Suppressor macrophage treated with lipopolysaccharide for 1 hour (primary cell): Measurements from ENCODE around the gene HEPACAM.
A peak's percentile ranks its signal among the peaks of the same experiment; 100 is the strongest.

Source experiments
- DNase-seq, 3 donors: peaks; one replicate each; pipeline ENCODE4 v3.0.0-alpha.2; 2020 to 2022

The HEPACAM gene

DNA sequence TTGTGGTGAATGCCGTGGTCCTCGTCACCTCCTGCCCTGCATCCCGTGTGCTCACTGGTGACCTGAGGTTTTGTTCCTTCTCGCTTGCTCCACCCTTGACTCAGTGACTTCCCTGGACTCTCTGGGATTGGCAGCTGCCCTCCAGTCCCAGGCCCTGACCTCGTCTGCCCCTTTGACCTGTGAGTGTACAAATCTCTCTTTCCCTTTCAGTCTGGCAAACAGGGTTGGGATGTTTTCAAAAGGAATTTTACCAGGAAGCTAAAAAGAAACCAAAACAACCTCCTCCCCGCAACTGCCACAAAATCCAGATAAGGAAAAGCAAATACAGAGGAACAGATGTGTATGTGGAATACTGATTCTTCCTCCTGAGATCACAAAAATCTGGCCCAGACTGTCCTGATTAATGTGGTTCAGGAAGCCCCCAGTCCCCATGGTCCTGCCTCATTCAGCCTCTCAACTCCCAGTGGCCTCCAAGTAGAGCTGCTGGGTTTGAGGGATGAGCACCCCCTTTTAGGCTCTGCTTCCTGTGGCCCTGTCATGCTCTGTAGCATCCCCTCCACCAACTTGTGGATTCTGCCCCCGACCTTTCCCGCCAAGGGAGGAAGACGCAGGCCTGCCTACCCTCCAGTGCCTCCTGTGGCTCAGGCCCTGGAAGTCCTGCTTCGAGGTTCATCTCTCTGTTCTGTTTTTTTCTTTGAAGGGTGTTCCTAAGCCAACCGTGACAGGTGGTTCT lies 53.3 kb downstream of the HEPACAM start:
- DNase-seq, result no peak

DNA sequence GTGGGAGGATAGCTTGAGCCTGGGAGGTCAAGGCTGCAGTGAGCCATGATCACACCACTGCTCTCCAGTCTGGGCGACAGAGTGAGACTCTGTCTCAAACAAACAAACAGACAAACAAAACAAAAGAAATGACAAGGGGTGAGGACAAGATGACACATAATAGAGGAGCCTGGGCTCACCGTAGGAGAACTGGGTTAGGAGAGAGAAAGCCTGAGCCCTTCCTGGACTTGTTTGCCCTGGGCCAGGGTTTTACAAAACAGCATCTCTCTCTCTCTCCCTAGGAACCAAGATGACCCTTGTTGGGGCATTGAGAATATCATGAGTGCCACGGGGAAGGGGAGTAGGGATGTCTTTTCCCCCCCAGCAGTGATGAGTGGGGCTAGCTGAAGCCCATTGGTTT lies 54.9 kb downstream of the HEPACAM start:
- no peak for DNase-seq

DNA sequence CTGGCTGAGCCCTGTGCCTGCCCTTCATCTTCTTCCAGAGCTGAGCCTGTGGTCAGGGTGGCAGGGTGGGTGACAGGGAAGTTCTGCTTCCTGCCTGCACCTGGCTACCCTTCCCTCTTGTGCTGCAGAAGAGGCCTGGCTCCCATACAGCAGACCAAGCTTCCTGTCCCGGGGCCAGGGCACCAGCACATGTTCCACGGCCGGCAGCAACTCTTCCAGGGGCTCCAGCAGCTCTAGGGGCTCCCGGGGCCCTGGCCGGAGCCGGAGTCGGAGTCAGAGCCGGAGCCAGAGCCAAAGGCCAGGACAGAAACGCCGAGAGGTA lies 55.6 kb downstream of the HEPACAM start:
- no peak for DNase-seq

DNA sequence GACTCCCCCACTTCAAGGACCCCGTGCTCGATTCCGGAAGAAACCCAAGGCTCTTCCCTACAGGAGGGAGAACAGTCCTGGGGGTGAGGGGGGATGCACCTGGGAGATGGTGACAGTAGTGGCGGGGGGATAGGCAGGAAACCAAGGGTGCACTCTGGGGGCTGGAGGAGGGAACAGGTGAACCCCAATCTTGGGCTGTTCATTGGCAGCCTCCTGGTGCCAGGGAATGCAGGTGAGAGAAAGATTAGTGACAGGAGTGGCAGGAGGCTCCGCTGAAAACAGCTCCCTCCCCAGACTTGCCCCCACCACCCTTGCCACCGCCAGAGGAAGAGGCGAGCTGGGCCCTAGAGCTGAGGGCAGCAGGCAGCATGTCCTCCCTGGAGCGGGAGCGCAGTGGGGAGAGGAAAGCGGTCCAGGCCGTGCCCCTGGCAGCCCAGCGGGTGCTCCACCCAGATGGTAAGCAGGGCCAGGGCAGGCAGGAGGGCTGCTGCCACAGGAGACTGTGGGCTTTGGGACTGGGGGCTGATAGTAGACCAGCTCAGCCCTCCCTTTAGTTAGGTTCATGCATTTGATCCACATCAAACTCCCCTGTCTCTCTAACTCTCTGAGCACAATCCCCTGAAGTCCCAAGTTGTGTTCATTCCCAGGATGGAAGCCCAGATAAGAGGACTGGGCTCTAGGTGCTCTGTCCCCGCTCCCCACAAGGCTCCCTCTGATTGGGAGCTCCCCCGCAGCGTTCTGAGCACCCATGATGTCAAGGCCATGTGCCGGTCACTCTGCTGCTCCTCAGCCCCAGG lies 56.2 kb downstream of the HEPACAM start:
- DNase-seq, result no peak

DNA sequence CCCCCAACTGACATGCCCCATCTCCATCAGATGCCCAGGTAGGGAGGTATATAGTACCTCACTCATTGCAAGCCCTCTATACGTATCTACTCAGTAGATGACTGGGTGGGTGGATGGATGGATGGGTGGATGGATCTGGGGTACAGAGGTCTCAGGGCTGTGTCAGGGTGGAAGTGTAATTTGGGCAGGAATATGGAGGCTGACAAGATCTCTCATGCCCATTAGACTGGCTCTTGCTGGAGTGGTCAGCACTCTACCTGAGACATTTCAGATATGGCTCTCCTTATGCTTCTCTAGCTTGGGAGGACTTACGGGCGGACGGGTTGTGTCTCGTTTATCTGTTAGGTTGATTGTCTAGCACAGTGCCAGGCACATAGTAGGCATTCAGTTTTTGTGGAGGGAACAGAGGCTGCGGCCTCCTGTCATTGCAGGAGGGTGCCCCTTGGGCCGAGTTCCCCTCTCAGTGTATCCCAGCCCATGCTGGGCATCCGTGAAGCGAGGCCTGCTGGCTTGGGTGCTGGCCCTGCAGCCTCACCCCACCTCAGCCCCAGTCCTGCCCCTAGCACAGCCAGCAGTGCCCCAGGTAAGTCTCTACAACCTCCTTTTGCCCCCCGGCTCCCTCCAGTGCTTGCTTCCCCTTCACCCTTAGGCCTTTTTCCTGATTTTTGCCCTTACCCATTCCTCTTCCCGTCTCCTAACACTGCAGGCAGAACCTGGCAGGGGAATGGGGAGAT lies 56.9 kb downstream of the HEPACAM start:
- no peak for DNase-seq

DNA sequence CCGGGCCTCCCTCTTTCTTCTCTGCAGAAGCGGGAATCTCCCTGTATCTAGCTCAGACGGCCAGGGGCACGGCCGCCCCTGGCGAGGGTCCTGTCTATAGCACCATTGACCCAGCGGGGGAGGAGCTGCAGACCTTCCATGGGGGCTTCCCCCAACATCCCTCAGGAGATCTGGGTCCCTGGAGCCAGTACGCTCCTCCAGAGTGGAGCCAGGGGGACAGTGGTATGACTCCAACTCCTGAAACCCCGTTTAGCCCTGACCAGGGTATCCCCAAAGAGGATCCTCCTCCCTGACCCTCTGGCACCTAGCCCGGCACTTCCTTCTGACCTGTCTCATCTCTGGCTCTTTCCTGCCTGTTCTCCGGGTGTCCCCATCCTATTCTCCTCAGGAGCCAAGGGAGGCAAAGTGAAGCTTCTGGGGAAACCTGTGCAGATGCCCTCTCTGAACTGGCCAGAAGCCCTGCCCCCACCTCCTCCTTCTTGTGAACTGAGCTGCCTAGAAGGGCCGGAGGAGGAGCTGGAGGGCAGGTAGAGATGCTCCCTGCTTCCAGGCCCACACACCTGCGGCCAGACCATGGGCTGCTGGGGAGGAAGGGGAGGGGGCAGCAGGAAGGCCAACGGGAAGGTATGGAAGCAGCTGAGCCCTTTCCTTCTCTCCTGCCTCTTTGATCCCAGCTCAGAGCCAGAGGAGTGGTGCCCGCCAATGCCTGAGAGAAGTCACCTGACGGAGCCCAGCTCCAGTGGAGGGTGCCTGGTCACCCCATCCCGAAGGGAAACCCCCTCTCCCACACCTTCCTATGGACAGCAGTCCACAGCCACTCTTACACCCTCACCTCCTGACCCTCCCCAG lies 57.7 kb downstream of the HEPACAM start:
- no peak for DNase-seq

DNA sequence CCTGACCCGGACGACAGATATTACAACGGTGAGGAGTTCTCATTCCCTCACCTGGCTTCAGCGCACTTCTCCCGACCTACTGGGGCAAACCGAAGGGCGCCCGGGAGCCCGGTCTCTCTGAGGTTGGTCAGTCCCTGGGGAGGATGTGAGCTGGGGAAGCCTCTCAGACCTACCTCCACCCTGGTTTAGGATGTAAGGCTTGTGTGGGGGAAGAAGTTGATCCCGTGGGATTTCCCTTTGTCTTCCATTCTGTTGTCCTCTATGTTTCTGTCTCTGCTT lies 58.3 kb downstream of the HEPACAM start:
- no peak for DNase-seq

DNA sequence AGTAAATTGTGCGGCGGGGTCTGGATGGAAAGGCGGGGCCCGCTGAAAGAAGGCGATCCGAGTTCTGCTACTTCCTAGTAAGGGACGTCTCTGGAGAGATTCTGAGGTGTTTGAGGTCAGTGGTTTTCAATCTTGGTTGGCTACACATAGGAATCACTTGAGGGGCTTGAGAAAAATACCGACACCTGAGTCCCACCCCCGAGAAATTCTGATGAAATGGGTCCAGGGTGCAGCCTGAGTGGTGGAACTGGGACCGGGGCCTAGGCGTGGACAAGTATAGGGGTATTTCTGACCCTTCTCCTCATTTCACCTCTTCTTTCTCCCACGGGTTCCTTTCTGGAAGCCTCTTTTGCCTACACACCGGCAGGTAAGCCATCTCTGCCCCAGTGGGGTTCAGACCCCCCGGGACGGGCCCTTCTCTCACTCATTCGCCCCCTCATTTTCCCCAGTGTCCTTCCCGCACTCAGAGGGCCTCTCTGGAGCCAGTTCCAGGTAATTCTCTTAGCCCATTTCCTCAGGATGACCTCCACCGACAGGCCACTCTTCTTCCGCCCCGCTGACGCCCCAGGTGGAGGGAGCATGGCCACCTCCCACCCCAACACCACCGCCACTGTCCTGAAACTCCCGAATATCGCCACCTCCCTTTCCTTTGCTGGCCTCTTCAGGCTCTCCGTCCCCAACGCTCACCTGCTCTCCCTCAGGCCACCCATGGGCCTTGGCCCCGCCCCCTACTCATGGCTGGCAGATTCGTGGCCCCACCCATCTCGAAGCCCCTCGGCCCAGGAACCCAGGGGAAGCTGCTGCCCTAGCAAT lies 58.8 kb downstream of the HEPACAM start:
- no peak for DNase-seq

DNA sequence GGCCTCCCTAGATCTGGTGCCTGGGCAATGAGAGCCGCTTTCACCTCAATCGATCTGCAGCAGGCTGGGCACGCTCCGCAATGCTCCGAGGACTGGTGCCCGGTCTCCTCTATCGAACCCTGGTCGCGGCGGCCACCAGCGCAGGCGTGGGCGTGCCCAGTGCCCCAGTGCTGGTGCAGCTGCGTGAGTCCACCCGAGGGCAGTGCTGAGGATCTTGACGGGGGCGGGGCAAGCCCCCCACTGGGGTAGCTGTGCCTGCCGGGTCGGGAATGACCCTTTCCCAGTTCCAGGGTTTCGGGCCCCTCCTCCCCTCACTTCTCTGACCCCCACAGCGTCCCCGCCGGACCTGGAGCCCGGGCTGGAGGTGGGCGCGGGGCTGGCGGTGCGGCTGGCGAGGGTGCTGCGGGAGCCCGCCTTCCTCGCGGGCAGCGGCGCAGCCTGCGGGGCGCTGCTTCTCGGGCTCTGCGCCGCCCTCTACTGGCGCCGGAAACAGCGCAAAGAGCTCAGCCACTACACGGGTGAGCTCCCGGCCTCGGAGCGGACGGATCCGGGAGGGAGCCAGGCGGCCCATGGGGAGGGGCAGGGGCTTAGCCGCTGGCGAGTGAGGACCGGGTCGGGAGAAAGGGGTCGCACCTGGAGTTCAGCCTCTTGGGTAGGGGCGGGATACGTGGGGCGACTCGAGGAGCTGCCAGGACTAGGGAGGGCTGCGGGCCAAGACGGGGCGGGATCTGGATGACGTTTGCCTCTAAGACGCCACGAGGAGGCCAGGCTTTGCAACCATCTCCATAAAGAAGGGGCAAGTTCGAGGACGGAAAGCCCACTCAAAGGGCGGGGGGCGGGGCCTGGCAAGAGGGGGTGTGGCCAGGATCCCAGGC lies 59.7 kb downstream of the HEPACAM start:
- peak; percentile 80 to 91 (median 88) for DNase-seq

DNA sequence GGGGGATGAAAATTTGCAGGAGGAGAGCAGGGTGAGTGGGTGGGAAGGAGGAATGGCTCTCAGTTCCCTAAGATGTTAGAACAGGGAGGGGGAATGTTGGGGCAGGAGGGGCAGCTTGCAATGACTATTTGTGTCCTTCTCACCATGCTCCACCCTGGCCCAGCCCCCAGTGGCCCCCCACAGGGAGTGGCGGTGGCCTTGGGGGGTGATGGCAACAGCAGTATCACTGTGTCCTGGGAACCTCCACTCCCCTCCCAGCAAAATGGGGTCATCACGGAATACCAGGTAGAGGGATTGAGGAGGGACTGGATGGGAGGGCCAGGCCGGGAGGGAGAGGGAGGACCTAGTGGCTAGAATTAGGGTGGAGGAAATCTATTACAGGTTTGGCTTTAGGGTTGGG lies 60.4 kb downstream of the HEPACAM start:
- DNase-seq, result no peak

DNA sequence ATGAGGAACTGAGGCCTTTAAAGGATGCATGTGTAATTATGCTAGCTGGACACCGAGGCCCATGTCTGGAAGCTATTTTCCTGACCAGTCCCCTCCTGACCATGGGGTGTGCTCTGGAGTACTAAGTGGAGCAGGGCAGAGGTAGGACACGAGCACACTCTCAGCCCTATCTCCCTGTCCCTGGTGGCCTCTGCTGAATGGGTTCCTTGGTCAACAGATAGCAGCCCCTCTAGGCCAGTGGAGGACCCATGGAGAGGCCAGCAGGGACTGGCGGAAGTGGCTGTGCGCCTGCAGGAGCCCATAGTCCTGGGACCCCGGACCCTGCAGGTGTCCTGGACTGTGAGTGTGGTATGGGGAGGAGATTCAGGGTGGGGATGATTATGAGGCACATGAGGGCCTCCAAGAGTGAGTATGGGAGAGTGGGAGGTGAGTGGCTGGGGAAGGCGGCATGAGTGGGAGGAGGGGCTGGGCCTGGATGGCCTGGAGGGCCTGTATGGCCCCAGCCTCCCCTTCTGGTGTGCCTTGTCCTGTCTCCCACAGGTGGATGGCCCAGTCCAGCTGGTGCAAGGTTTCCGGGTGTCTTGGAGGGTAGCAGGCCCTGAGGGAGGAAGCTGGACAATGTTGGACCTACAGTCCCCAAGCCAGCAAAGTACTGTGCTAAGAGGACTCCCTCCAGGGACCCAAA lies 61.1 kb downstream of the HEPACAM start:
- DNase-seq, result no peak

DNA sequence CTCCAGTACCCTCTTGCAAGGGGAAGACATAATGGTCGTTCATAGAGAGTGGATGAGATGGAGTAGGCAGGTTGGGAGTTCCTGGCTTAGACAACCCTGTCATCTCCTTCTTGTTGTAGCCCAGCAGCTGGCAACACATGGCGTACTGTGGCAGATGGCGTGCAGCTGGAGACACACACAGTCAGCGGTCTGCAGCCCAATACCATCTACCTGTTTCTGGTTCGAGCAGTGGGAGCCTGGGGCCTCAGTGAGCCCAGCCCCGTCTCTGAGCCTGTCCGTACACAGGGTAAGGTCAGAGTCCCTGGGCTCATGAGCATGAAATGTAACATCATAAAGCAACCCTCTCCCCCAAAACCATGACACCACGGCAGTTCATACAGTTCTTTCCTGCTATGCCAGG lies 61.9 kb downstream of the HEPACAM start:
- DNase-seq, result no peak

DNA sequence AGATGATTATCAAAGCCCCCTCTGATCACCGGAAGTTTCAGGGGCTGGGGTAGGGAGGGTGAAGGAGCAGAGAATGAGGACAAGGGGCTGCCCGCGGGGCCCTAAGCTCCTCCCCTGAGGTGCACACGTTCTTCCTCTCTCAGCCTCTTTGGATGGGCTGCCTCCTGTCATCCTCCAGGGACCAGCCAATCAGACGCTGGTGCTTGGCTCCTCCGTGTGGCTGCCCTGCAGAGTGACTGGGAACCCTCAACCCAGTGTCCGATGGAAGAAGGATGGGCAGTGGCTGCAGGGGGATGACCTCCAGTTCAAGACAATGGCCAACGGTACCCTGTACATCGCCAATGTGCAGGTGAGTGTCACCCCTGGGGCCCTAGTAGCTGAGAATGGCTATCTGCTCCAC lies 63.1 kb downstream of the HEPACAM start:
- no peak for DNase-seq

DNA sequence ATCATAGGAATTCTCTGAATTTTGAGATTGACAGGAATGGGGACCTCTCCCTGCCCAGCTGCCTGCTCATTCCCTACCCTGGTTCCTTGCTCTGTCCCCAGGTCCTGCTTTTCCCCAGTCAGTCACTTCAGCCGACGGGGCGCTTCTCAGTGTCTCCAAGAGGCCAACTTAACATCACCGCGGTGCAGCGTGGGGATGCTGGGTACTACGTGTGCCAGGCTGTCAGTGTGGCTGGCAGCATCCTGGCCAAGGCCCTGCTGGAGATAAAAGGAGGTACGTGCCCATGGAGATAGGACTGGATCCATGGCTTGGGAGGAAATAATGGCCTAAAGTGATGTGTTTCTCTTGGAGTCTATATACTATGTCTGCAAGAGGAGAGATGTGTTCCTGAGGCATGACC lies 63.6 kb downstream of the HEPACAM start:
- DNase-seq, result no peak

DNA sequence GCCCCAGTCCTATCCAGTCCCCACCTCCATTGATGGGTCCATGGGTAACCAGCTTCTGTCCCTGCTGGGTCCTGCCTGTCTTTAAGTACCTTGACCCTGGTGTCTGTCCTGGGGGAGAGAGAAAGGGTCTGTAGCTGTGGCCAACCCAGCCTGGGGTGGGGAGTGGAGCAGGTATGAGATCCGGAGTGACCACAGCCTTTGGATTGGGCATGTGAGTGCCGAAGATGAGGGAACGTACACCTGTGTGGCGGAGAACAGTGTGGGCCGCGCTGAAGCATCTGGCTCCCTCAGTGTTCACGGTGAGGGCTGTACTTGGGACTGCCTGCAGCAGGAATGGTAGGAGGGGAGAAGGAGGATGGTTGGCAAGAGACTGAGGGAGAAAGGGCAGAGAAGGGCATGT lies 65.4 kb downstream of the HEPACAM start:
- no peak for DNase-seq

DNA sequence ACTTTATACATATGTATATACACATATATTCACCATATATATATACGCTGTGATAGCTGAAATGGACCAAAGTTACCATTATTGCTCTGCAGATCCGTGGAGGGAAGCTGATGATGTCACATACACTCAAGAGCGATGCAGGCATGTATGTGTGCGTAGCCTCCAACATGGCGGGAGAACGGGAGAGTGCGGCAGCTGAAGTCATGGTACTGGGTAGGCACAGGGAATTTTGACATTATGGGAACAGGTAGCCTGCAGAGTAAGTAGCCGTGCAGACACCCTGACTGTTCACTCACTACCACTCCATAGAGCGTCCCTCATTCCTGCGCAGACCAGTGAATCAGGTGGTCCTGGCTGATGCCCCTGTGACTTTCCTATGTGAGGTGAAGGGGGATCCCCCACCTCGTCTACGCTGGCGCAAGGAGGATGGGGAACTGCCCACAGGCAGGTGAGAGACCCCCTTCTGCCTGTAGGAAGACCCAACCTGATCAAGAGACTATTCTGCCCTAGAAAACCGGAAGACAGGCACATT lies 65.9 kb downstream of the HEPACAM start:
- no peak for DNase-seq

DNA sequence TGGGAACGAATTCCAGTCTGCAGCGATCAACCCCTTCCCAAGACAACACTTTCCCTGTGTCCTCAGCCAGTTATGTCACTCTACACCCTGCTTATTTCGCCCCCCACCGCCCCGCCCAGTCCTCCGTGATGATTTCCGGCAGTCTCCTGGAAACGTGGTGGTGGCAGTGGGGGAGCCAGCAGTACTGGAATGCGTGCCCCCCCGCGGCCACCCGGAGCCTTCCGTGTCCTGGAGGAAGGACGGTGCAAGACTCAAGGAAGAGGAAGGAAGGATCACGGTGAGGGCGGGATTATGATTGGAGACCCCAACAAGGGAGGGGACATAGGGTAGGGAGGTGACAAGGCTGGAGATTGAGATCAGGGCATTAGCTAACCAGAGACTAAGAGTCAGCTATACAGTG lies 66.5 kb downstream of the HEPACAM start:
- DNase-seq, result no peak
